ENCODE results near the gene ENTREP3. TPM values are rescaled to one million over a fixed set of nuclear protein-coding genes. Genes with fewer than 3 reads are reported as not detected.
A peak's percentile ranks its signal among the peaks of the same experiment; 100 is the strongest.

ENTREP3 gene
- polyA plus RNA-seq, 1 donor (not counting 4 experiments of a cell fraction or from before 2014, with no cell fraction given): 8.8 TPM

GRCh38 chr1:155296661-155297060, 41.4 kb upstream of the ENTREP3 start:
- Histone ChIP-seq H3K27ac (ENCODE audit: control insufficient read depth, insufficient read depth, low read length) (no peak overlapping the region), H3K9ac (ENCODE audit: control insufficient read depth, extremely low read depth, insufficient read depth, low read length) (no peak overlapping the region), H3K9me1 (ENCODE audit: control insufficient read depth, extremely low read depth, insufficient read depth, low read length) (no peaks in the 10 kb centered on the region), H3K79me2 (ENCODE audit: control insufficient read depth, insufficient read depth, low read length) (no peaks in the 10 kb centered on the region), H3K4me3 (ENCODE audit: control insufficient read depth in 2 of 3, extremely low read depth in 1 of 3, insufficient read depth in 2 of 3, low read depth in 1 of 3, low read length in 3 of 3) (no peak overlapping the region), H3K9me3 (ENCODE audit: control insufficient read depth, low read depth, low read length) (no peaks in the 10 kb centered on the region), H3K4me2 (ENCODE audit: control insufficient read depth, extremely low read depth, insufficient read depth, low read depth, low read length) (no peak overlapping the region), H2AFZ (ENCODE audit: control insufficient read depth, low read length) (no peak overlapping the region), H4K20me1 (ENCODE audit: control insufficient read depth, extremely low read depth, insufficient read depth, low read length) (no peaks in the 10 kb centered on the region), H3K4me1 (ENCODE audit: control insufficient read depth, extremely low read depth, insufficient read depth, low read length) (peaks cover 12% of the 10 kb centered on the region), H3K27me3 (ENCODE audit: control insufficient read depth, extremely low read depth, insufficient read depth, low read length) (peaks cover 18% of the 10 kb centered on the region), H3K36me3 (ENCODE audit: control insufficient read depth in 2 of 2, extremely low read depth in 1 of 2, insufficient read depth in 2 of 2, low read length in 2 of 2) (no peaks in the 10 kb centered on the region)
- dilution Hi-C loops (cut with MboI; ENCODE audit: extremely low pct_ligation_motif_present, low sequenced_read_pairs): no loop called here
- no peak for DNase-seq (ENCODE audit: low read depth, low spot score)
- TF ChIP-seq EZH2 (IDR thresholded peaks at IDR 0.05; ENCODE audit: low read length) (no peak), CTCF (optimal IDR thresholded peaks at IDR 0.05 in 1 of 3, IDR thresholded peaks at IDR 0.05 in 1 of 3, conservative IDR thresholded peaks at IDR 0.05 in 1 of 3; ENCODE audit: extremely low read depth in 1 of 3, insufficient read depth in 2 of 3, low read length in 3 of 3) (no peak)
- FAIRE-seq: no peak

DNA sequence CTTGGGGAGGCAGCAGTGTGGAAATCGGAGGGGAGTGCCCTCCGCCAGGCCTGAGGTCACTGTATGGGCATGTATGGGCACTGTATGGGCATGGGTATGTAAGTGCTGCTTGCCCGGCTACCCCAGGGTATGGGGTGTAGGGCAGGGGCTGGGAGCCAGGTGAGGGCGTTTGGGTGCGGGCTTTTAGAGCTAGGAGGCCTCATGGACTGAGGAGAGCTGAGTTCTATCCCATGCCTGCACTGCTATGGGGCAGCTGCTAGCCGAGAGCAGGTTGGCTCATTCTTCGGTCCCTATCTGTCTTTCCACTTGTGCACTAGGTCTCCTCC, 40.6 kb upstream of the ENTREP3 start:
- Histone ChIP-seq H3K9me1 (ENCODE audit: control insufficient read depth, extremely low read depth, insufficient read depth, low read length) (no peaks in the 10 kb centered on the region), H4K20me1 (ENCODE audit: control insufficient read depth, extremely low read depth, insufficient read depth, low read length) (no peaks in the 10 kb centered on the region), H3K4me2 (ENCODE audit: control insufficient read depth, extremely low read depth, insufficient read depth, low read depth, low read length) (peak overlapping the region; percentile 60), H3K79me2 (ENCODE audit: control insufficient read depth, insufficient read depth, low read length) (no peaks in the 10 kb centered on the region), H3K36me3 (ENCODE audit: control insufficient read depth in 2 of 2, extremely low read depth in 1 of 2, insufficient read depth in 2 of 2, low read length in 2 of 2) (no peaks in the 10 kb centered on the region), H3K4me3 (ENCODE audit: control insufficient read depth in 2 of 3, extremely low read depth in 1 of 3, insufficient read depth in 2 of 3, low read depth in 1 of 3, low read length in 3 of 3) (no peak overlapping the region), H3K9me3 (ENCODE audit: control insufficient read depth, low read depth, low read length) (no peaks in the 10 kb centered on the region), H3K4me1 (ENCODE audit: control insufficient read depth, extremely low read depth, insufficient read depth, low read length) (peaks cover 12% of the 10 kb centered on the region), H3K27ac (ENCODE audit: control insufficient read depth, insufficient read depth, low read length) (no peak overlapping the region), H2AFZ (ENCODE audit: control insufficient read depth, low read length) (peak overlapping the region; percentile 63), H3K27me3 (ENCODE audit: control insufficient read depth, extremely low read depth, insufficient read depth, low read length) (peaks cover 18% of the 10 kb centered on the region), H3K9ac (ENCODE audit: control insufficient read depth, extremely low read depth, insufficient read depth, low read length) (no peak overlapping the region)
- DNase-seq (ENCODE audit: low read depth, low spot score) (no peak), FAIRE-seq (no peak)
- TF ChIP-seq EZH2 (IDR thresholded peaks at IDR 0.05; ENCODE audit: low read length) (no peak), CTCF (optimal IDR thresholded peaks at IDR 0.05 in 1 of 3, IDR thresholded peaks at IDR 0.05 in 1 of 3, conservative IDR thresholded peaks at IDR 0.05 in 1 of 3; ENCODE audit: extremely low read depth in 1 of 3, insufficient read depth in 2 of 3, low read length in 3 of 3) (no peak)
- dilution Hi-C loops (cut with MboI; ENCODE audit: extremely low pct_ligation_motif_present, low sequenced_read_pairs): no loop called here
